Body of pancreas (tissue), 4 donors: ENCODE measurements around the gene C11orf91. TPM values are rescaled to one million over a fixed set of nuclear protein-coding genes. Genes with fewer than 3 reads are reported as not detected.
"Not testable (repeated sequence)": the region's sequence is repeated elsewhere in the genome, so short reads cannot be mapped to it uniquely, and the experiment has no call there.

Experiments used
- ATAC-seq: fragments of 150-250 bp; one replicate; pipeline ENCODE4 v1.9.1; 2016
- DNase-seq, 4 donors: peaks; one replicate each; pipeline ENCODE4 v3.0.0-alpha.2; 2019
- H3K27ac ChIP-seq, 4 donors: fragments of 200-600 bp; sonication (generic); 1 replicate in 3 of 4; 2 replicates in 1 of 4; pipeline versions ENCODE4 v1.5.1 to v1.6.1; 2016 to 2019; ENCODE audit warnings: mild to moderate bottlenecking in 1 of 4, mixed read lengths in 1 of 4, moderate library complexity in 1 of 4
- H3K27me3 ChIP-seq, 2 donors: fragments of 200-600 bp; sonication (generic); one replicate each; pipeline ENCODE4 v1.6.0; 2016; ENCODE audit warnings: mild to moderate bottlenecking in 1 of 2
- H3K36me3 ChIP-seq, 2 donors: fragments of 200-600 bp; sonication (generic); replicated peaks in 1 of 2; 2 replicates each; pipeline ENCODE4 v1.5.1; 2016; ENCODE audit warnings: low read depth in 2 of 2; ENCODE audit not compliant: insufficient read depth in 1 of 2
- H3K4me1 ChIP-seq: fragments of 200-600 bp; sonication (generic); one replicate; pipeline ENCODE4 v1.6.0; 2016
- H3K4me3 ChIP-seq, 2 donors: fragments of 200-600 bp; sonication (generic); 1 replicate in 1 of 2; 2 replicates in 1 of 2; pipeline ENCODE4 v1.5.1; 2016 to 2019
- H3K9me3 ChIP-seq, 3 donors: fragments of 200-600 bp; sonication (generic); 1 replicate in 2 of 3; 2 replicates in 1 of 3; pipeline ENCODE4 v1.5.1; 2016
- CTCF ChIP-seq, 7 experiments: fragments of 450-650 bp in 4 of 7; fragments of 200-600 bp in 3 of 7; sonication (generic) in 3 of 7; IDR thresholded peaks; one replicate each; pipeline ENCODE4 v1.5.1; 2016 to 2019; ENCODE audit warnings: antibody characterized with exemption in 7 of 7
- POLR2A ChIP-seq, 3 donors: fragments of 450-650 bp; IDR thresholded peaks; one replicate each; pipeline ENCODE4 v1.6.1; 2016; ENCODE audit warnings: antibody characterized with exemption in 3 of 3, mild to moderate bottlenecking in 2 of 3
- WGBS, 2 donors: methylation state at CpG; one replicate each; pipeline ENCODE4 v1.1.5; 2017; 5-methylcytosine and 5-hydroxymethylcytosine counted together
- intact Hi-C: fragments of 100-400 bp; cut with DNase I; formaldehyde crosslinking; loops from one replicate; pipeline ENCODE4 v1.15.1; 2023
- total RNA-seq, 2 donors: library from RNA; depleted of rRNA; stranded (reverse); fragments of >200 nt; gene quantifications; one replicate each; pipeline ENCODE4 v1.1.0, GENCODE V29; 2016

The C11orf91 gene
- total RNA-seq, 2 donors from 2014 or later, result not detected

GRCh38 chr11:33713856-33714398, 13.3 kb upstream of the C11orf91 start:
- Histone ChIP-seq H3K4me3 (no peak overlapping the region), H3K27me3 (no peaks in the 10 kb centered on the region), H3K36me3 (peaks cover 0 to 16% of the 10 kb centered on the region in 2 donors), H3K9me3 (no peaks in the 10 kb centered on the region), H3K27ac (peak overlapping the region in 3 of 4 donors; percentile 28 to 58 (median 29)), H3K4me1 (peaks cover 40% of the 10 kb centered on the region)
- intact Hi-C loops, result no loop called here
- ATAC-seq (peak; percentile 42), DNase-seq (no peak)
- no peak for TF ChIP-seq CTCF (IDR thresholded peaks at IDR 0.05)
- no peak for TF ChIP-seq POLR2A (IDR thresholded peaks at IDR 0.05)
- 23 to 39% methylated on average over 4 of the region's 4 CpGs for WGBS, 2 donors

GRCh38 chr11:33713151-33713855, 12.7 kb upstream of the C11orf91 start:
- Histone ChIP-seq H3K9me3 (no peaks in the 10 kb centered on the region), H3K27ac (peak overlapping the region in 3 of 4 donors; percentile 28 to 58 (median 29)), H3K4me3 (no peak overlapping the region), H3K4me1 (peaks cover 40% of the 10 kb centered on the region), H3K27me3 (no peaks in the 10 kb centered on the region), H3K36me3 (peaks cover 0 to 20% of the 10 kb centered on the region in 2 donors)
- DNase-seq (no peak), ATAC-seq (peak; percentile 24)
- 22 to 24% methylated on average over 5 of the region's 5 CpGs for WGBS, 2 donors
- no peak for TF ChIP-seq POLR2A (IDR thresholded peaks at IDR 0.05)
- TF ChIP-seq CTCF (IDR thresholded peaks at IDR 0.05), result no peak
- intact Hi-C loops, result no loop called here

- no peak for ATAC-seq
- Histone ChIP-seq H3K27ac (peak overlapping the region in 1 of 4 donors; percentile 29), H3K36me3 (peaks cover 0 to 20% of the 10 kb centered on the region in 2 donors), H3K27me3 (no peaks in the 10 kb centered on the region), H3K9me3 (no peaks in the 10 kb centered on the region), H3K4me1 (peaks cover 41% of the 10 kb centered on the region), H3K4me3 (no peak overlapping the region)
- no peak for DNase-seq
- intact Hi-C loops, result no loop called here
- 68 to 70% methylated on average over 3 of the region's 3 CpGs for WGBS, 2 donors
- TF ChIP-seq CTCF (IDR thresholded peaks at IDR 0.05) (no peak), POLR2A (IDR thresholded peaks at IDR 0.05) (no peak)
Observed at GRCh38 chr11:33712436-33712835, 11.8 kb upstream of the C11orf91 start.

- DNase-seq (no peak), ATAC-seq (no peak)
- Histone ChIP-seq H3K4me1 (peaks cover 47% of the 10 kb centered on the region), H3K27ac (no peak overlapping the region), H3K36me3 (peaks cover 0 to 13% of the 10 kb centered on the region in 2 donors), H3K27me3 (no peaks in the 10 kb centered on the region), H3K9me3 (no peaks in the 10 kb centered on the region), H3K4me3 (no peak overlapping the region)
- 51 to 56% methylated on average over 3 of the region's 3 CpGs for WGBS, 2 donors
- intact Hi-C loops, result no loop called here
- TF ChIP-seq POLR2A (IDR thresholded peaks at IDR 0.05), result no peak
Observed at GRCh38 chr11:33709466-33709865, 8.8 kb upstream of the C11orf91 start.

- Histone ChIP-seq H3K4me3 (no peak overlapping the region), H3K36me3 (peaks cover 0 to 13% of the 10 kb centered on the region in 2 donors), H3K9me3 (no peaks in the 10 kb centered on the region), H3K4me1 (peaks cover 47% of the 10 kb centered on the region), H3K27ac (no peak overlapping the region), H3K27me3 (no peaks in the 10 kb centered on the region)
- DNase-seq (no peak), ATAC-seq (no peak)
- intact Hi-C loops, result no loop called here
- WGBS, 2 donors, result 80 to 95% methylated on average over 1 of the region's 1 CpG
- TF ChIP-seq CTCF (IDR thresholded peaks at IDR 0.05), result no peak
- TF ChIP-seq POLR2A (IDR thresholded peaks at IDR 0.05), result no peak
Observed at GRCh38 chr11:33708985-33709384, 8.4 kb upstream of the C11orf91 start.

GRCh38 chr11:33707831-33708230, 7.2 kb upstream of the C11orf91 start:
- H3K27ac ChIP-seq, result peak overlapping the region in 2 of 4 donors; percentile 3 to 24
- intact Hi-C loops, H3K4me3 ChIP-seq, H3K27me3 ChIP-seq, H3K9me3 ChIP-seq, ATAC-seq, DNase-seq: not testable (repeated sequence)
- WGBS, 2 donors, result 89% methylated on average over 2 of the region's 2 CpGs; no CpG with 5 or more reads in 1 of the 2 donors
- H3K4me1 ChIP-seq, result peaks cover 41% of the 10 kb centered on the region
- peaks cover 0 to 13% of the 10 kb centered on the region in 2 donors for H3K36me3 ChIP-seq
